ENCODE results near the gene MUC5B. TPM values are rescaled to one million over a fixed set of nuclear protein-coding genes. Genes with fewer than 3 reads are reported as not detected.

Gene MUC5B
- total RNA-seq, 1 donor from 2014 or later = not detected

DNA sequence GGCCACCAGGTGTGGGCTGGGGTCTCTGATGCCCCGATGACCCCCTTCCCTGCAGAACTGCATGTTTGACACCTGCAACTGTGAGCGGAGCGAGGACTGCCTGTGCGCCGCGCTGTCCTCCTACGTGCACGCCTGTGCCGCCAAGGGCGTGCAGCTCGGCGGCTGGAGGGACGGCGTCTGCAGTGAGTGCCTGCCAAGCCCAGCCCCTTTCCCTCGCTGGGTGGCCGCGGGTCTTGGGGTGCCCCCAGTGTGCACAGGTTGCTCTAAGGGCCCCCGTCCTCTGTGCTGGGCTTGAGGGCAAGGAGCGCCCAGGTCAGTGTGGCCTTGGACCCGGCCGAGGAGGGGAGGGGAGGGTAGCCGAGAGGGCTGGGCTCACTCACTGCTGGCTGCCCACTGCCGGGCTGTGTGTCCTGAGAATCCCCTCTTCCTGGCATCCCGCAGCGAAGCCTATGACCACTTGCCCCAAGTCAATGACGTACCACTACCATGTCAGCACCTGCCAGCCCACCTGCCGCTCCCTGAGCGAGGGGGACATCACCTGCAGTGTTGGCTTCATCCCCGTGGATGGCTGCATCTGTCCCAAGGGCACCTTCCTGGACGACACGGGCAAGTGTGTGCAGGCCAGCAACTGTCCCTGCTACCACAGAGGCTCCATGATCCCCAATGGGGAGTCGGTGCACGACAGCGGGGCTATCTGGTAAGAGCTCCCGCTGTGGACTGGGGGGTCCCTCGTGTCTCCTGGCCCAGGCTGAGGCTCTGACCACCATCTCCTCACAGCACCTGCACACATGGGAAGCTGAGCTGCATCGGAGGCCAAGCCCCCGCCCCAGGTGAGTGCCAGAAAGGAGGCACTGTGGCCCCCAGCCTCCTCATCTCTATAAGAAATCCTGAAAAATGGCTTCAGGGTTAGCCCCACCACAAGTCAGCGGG, 48.2 kb upstream of the MUC5B start:
- Mint-ChIP-seq H3K4me3 (ENCODE audit: unreplicated experiment) (no peak overlapping the region), H3K27ac (ENCODE audit: unreplicated experiment) (no peak overlapping the region), H3K27me3 (ENCODE audit: low read depth, unreplicated experiment) (peaks cover 7% of the 10 kb centered on the region), H3K9me3 (ENCODE audit: unreplicated experiment) (peaks cover 2% of the 10 kb centered on the region), H3K4me1 (ENCODE audit: low read depth, unreplicated experiment) (no peaks in the 10 kb centered on the region), H3K36me3 (ENCODE audit: low read depth, unreplicated experiment) (no peaks in the 10 kb centered on the region)
- Histone ChIP-seq H3K27ac (ENCODE audit: low read depth, low read length) (no peak overlapping the region), H3K4me2 (ENCODE audit: low read length) (no peak overlapping the region), H3K9ac (ENCODE audit: low read length) (no peak overlapping the region), H3K27me3 (ENCODE audit: insufficient read depth, low read length) (no peaks in the 10 kb centered on the region), H4K20me1 (ENCODE audit: insufficient read depth, low read length) (no peaks in the 10 kb centered on the region), H3K79me2 (ENCODE audit: insufficient read depth, low read length) (no peaks in the 10 kb centered on the region), H3K36me3 (ENCODE audit: insufficient read depth, low read length) (no peaks in the 10 kb centered on the region), H3K9me3 (ENCODE audit: insufficient read depth, low read depth, low read length) (peaks cover 5% of the 10 kb centered on the region), H3K4me3 (ENCODE audit: insufficient read depth, low read depth, low read length) (no peak overlapping the region), H2AFZ (ENCODE audit: low read depth, low read length) (no peak overlapping the region), H3K4me1 (ENCODE audit: insufficient read depth, low read length) (no peaks in the 10 kb centered on the region)
- no peak for DNase-seq (ENCODE audit: low read depth)
- TF ChIP-seq, protein P1, sequence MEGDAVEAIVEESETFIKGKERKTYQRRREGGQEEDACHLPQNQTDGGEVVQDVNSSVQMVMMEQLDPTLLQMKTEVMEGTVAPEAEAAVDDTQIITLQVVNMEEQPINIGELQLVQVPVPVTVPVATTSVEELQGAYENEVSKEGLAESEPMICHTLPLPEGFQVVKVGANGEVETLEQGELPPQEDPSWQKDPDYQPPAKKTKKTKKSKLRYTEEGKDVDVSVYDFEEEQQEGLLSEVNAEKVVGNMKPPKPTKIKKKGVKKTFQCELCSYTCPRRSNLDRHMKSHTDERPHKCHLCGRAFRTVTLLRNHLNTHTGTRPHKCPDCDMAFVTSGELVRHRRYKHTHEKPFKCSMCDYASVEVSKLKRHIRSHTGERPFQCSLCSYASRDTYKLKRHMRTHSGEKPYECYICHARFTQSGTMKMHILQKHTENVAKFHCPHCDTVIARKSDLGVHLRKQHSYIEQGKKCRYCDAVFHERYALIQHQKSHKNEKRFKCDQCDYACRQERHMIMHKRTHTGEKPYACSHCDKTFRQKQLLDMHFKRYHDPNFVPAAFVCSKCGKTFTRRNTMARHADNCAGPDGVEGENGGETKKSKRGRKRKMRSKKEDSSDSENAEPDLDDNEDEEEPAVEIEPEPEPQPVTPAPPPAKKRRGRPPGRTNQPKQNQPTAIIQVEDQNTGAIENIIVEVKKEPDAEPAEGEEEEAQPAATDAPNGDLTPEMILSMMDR (IDR thresholded peaks at IDR 0.05; ENCODE audit: insufficient read depth, low read depth, low read length) = no peak
- no peak for TF ChIP-seq EZH2 (IDR thresholded peaks at IDR 0.05; ENCODE audit: insufficient read depth, low read length)
- no peak for FAIRE-seq

GRCh38 chr11:1175461-1176223, 47.2 kb upstream of the MUC5B start:
- H3K36me3 Mint-ChIP-seq (ENCODE audit: low read depth, unreplicated experiment) = no peaks in the 10 kb centered on the region
- Histone ChIP-seq H3K4me2 (ENCODE audit: low read length) (no peak overlapping the region), H3K4me3 (ENCODE audit: insufficient read depth, low read depth, low read length) (no peak overlapping the region), H3K36me3 (ENCODE audit: insufficient read depth, low read length) (no peaks in the 10 kb centered on the region), H3K4me1 (ENCODE audit: insufficient read depth, low read length) (no peaks in the 10 kb centered on the region), H3K27ac (ENCODE audit: low read depth, low read length) (no peak overlapping the region), H3K27me3 (ENCODE audit: insufficient read depth, low read length) (no peaks in the 10 kb centered on the region), H3K9me3 (ENCODE audit: insufficient read depth, low read depth, low read length) (peaks cover 5% of the 10 kb centered on the region), H3K9ac (ENCODE audit: low read length) (no peak overlapping the region), H2AFZ (ENCODE audit: low read depth, low read length) (no peak overlapping the region), H4K20me1 (ENCODE audit: insufficient read depth, low read length) (no peaks in the 10 kb centered on the region), H3K79me2 (ENCODE audit: insufficient read depth, low read length) (no peaks in the 10 kb centered on the region)
- no peak for TF ChIP-seq EZH2 (IDR thresholded peaks at IDR 0.05; ENCODE audit: insufficient read depth, low read length)
- TF ChIP-seq, protein P1 (IDR thresholded peaks at IDR 0.05; ENCODE audit: insufficient read depth, low read depth, low read length) = no peak
- H3K27ac Mint-ChIP-seq (ENCODE audit: unreplicated experiment) = no peak overlapping the region
- FAIRE-seq (no peak), DNase-seq (ENCODE audit: low read depth) (no peak)
- peaks cover 2% of the 10 kb centered on the region for H3K9me3 Mint-ChIP-seq (ENCODE audit: unreplicated experiment)
- H3K4me1 Mint-ChIP-seq (ENCODE audit: low read depth, unreplicated experiment) = no peaks in the 10 kb centered on the region
- H3K27me3 Mint-ChIP-seq (ENCODE audit: low read depth, unreplicated experiment) = peaks cover 7% of the 10 kb centered on the region
- no peak overlapping the region for H3K4me3 Mint-ChIP-seq (ENCODE audit: unreplicated experiment)

All from astrocyte (in vitro differentiated cells and primary cell).